Glutamatergic neuron (in vitro differentiated cells): Measurements from ENCODE around the gene JUN. TPM values are rescaled to one million over a fixed set of nuclear protein-coding genes. Genes with fewer than 3 reads are reported as not detected.

ENCODE experiments used
- DNase-seq: peaks from one replicate; pipeline ENCODE4 v3.0.0; 2022
- H3K27ac Mint-ChIP-seq: one replicate; pipeline ENCODE4 v1.8.0; 2020; ENCODE audit warnings: mild to moderate bottlenecking, mixed read lengths, inconsistent platforms; ENCODE audit not compliant: unreplicated experiment
- H3K27me3 Mint-ChIP-seq: one replicate; pipeline ENCODE4 v1.8.0; 2020; ENCODE audit warnings: mild to moderate bottlenecking, moderate library complexity, mixed read lengths, inconsistent platforms; ENCODE audit not compliant: unreplicated experiment
- H3K36me3 Mint-ChIP-seq: one replicate; pipeline ENCODE4 v1.8.0; 2020; ENCODE audit warnings: mild to moderate bottlenecking, mixed read lengths, inconsistent platforms; ENCODE audit not compliant: unreplicated experiment
- H3K4me1 Mint-ChIP-seq: one replicate; pipeline ENCODE4 v1.8.0; 2020; ENCODE audit warnings: mild to moderate bottlenecking, low read depth, mixed read lengths, inconsistent platforms; ENCODE audit not compliant: unreplicated experiment
- H3K4me3 Mint-ChIP-seq: one replicate; pipeline ENCODE4 v1.8.0; 2020; ENCODE audit warnings: mild to moderate bottlenecking, mixed read lengths, inconsistent platforms; ENCODE audit not compliant: unreplicated experiment
- H3K9me3 Mint-ChIP-seq: one replicate; pipeline ENCODE4 v1.8.0; 2020; ENCODE audit warnings: mild to moderate bottlenecking, moderate library complexity, mixed read lengths, inconsistent platforms; ENCODE audit not compliant: unreplicated experiment
- CTCF ChIP-seq: fragments of 200-600 bp; sonication (generic); IDR thresholded peaks from one replicate; pipeline ENCODE4 v1.5.0; 2021; ENCODE audit not compliant: partially characterized antibody, unreplicated experiment
- total RNA-seq: library from RNA; stranded (reverse); fragmentation: NEBNext Ultra II Directional; extraction: Animal tissue kit (Norgen Biotek cat#: 25700); gene quantifications from one replicate; pipeline ENCODE4 v1.2.1, GENCODE V29; 2021; ENCODE audit not compliant: unreplicated experiment

Gene JUN
- total RNA-seq, 1 donor from 2014 or later, result 83.1 TPM

- DNase-seq, result no peak
- H3K4me3 Mint-ChIP-seq, result no peak overlapping the region
- TF ChIP-seq CTCF, result no peak
- no peaks in the 10 kb centered on the region for H3K4me1 Mint-ChIP-seq
- peaks cover 4% of the 10 kb centered on the region for H3K36me3 Mint-ChIP-seq
- H3K27me3 Mint-ChIP-seq, result peaks cover 2% of the 10 kb centered on the region
- H3K27ac Mint-ChIP-seq, result no peak overlapping the region
- peaks cover 1% of the 10 kb centered on the region for H3K9me3 Mint-ChIP-seq
Observed at GRCh38 chr1:58809325-58810010, 25.6 kb upstream of the JUN start.

- Mint-ChIP-seq H3K4me3 (no peak overlapping the region), H3K36me3 (peaks cover 4% of the 10 kb centered on the region), H3K27ac (no peak overlapping the region), H3K27me3 (no peaks in the 10 kb centered on the region), H3K9me3 (peaks cover 1% of the 10 kb centered on the region), H3K4me1 (no peaks in the 10 kb centered on the region)
- no peak for DNase-seq
- TF ChIP-seq CTCF, result no peak
Observed at GRCh38 chr1:58808077-58808476, 24.2 kb upstream of the JUN start.

GRCh38 chr1:58805716-58806571, 22.1 kb upstream of the JUN start:
- DNase-seq, result no peak
- no peak overlapping the region for H3K4me3 Mint-ChIP-seq
- H3K4me1 Mint-ChIP-seq, result no peaks in the 10 kb centered on the region
- no peaks in the 10 kb centered on the region for H3K27me3 Mint-ChIP-seq
- no peak overlapping the region for H3K27ac Mint-ChIP-seq
- no peak for TF ChIP-seq CTCF
- H3K9me3 Mint-ChIP-seq, result peaks cover 1% of the 10 kb centered on the region
- no peaks in the 10 kb centered on the region for H3K36me3 Mint-ChIP-seq

DNA sequence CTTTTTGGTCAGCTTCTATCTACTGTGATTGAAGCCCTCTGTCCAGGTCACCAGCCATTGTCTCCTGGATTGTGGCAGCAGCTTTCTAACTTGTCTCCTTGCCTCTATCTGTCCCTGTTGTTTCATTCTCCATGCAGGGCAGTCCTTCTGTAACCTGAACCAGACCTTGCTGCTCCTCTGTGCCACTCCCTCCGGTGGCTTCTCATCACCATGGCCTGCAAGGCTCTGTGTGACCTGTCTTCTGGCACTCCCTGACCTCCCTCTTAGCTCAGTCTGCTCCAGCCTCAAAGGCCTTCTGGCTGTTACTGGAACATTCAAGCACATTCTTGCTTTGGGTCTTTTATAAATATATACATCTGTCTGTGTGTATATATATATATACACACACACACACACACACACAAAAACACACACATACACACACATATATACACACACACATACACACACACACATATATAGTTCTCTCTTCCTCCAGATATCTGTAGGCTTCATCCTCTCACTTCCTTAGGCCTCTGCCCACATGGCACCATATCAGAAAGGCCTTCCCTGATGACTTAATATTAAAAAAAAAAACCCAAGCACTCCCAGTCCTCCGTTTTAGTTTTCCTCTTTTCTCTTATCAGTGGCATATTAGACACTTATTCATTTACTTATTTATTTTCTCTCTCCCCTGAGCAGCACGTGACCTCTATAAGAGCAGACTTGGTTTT, 21.2 kb upstream of the JUN start:
- TF ChIP-seq CTCF, result no peak
- H3K27me3 Mint-ChIP-seq, result no peaks in the 10 kb centered on the region
- DNase-seq, result no peak
- H3K36me3 Mint-ChIP-seq, result no peaks in the 10 kb centered on the region
- no peak overlapping the region for H3K27ac Mint-ChIP-seq
- no peaks in the 10 kb centered on the region for H3K4me1 Mint-ChIP-seq
- H3K4me3 Mint-ChIP-seq, result no peak overlapping the region
- peaks cover 1% of the 10 kb centered on the region for H3K9me3 Mint-ChIP-seq
